GM18858 (cell line): ENCODE measurements around the gene KCNQ1OT1.

Experiments used
- ATAC-seq: cut with Tn5 transposase; IDR thresholded peaks from one replicate; pipeline ENCODE4 v1.9.1; 2021; ENCODE audit not compliant: unreplicated experiment

KCNQ1OT1 gene

GRCh38 chr11:2722955-2723354 is 23.2 kb upstream of the KCNQ1OT1 start:
- ATAC-seq: no peak

GRCh38 chr11:2721210-2721916 is 21.6 kb upstream of the KCNQ1OT1 start:
- ATAC-seq: no peak

GRCh38 chr11:2719831-2720590 is 20.2 kb upstream of the KCNQ1OT1 start:
- no peak for ATAC-seq

GRCh38 chr11:2718817-2719438 is 19.1 kb upstream of the KCNQ1OT1 start:
- ATAC-seq: no peak

- no peak for ATAC-seq
Measured at GRCh38 chr11:2717561-2718325, 17.9 kb upstream of the KCNQ1OT1 start.

GRCh38 chr11:2716376-2717095 is 16.7 kb upstream of the KCNQ1OT1 start:
- ATAC-seq: no peak

GRCh38 chr11:2715716-2716350 is 16.0 kb upstream of the KCNQ1OT1 start:
- ATAC-seq: no peak

GRCh38 chr11:2714871-2715270 is 15.1 kb upstream of the KCNQ1OT1 start:
- no peak for ATAC-seq

- no peak for ATAC-seq
Measured at GRCh38 chr11:2714463-2714800, 14.6 kb upstream of the KCNQ1OT1 start.

GRCh38 chr11:2713661-2714462 is 14.1 kb upstream of the KCNQ1OT1 start:
- ATAC-seq: no peak

GRCh38 chr11:2713094-2713493 is 13.3 kb upstream of the KCNQ1OT1 start:
- no peak for ATAC-seq

GRCh38 chr11:2711161-2711560 is 11.4 kb upstream of the KCNQ1OT1 start:
- no peak for ATAC-seq

GRCh38 chr11:2709429-2709828 is 9.6 kb upstream of the KCNQ1OT1 start:
- ATAC-seq: no peak

- ATAC-seq: no peak
Measured at GRCh38 chr11:2708757-2709281, 9.0 kb upstream of the KCNQ1OT1 start.

GRCh38 chr11:2708151-2708581 is 8.4 kb upstream of the KCNQ1OT1 start:
- ATAC-seq: no peak

GRCh38 chr11:2707736-2708135 is 7.9 kb upstream of the KCNQ1OT1 start:
- ATAC-seq: no peak

- no peak for ATAC-seq
Measured at GRCh38 chr11:2706321-2706720, 6.5 kb upstream of the KCNQ1OT1 start.

- no peak for ATAC-seq
Measured at GRCh38 chr11:2704896-2705606, 5.3 kb upstream of the KCNQ1OT1 start.

GRCh38 chr11:2704356-2704755 is 4.6 kb upstream of the KCNQ1OT1 start:
- ATAC-seq: no peak
